ENCODE data around the gene DGKI.

The DGKI gene

GRCh38 chr7:137395420-137395819, 451.4 kb downstream of the DGKI start:
- DNase-seq, result no peak

- no peak for DNase-seq
Measured at GRCh38 chr7:137393570-137393969, 453.2 kb downstream of the DGKI start.

- DNase-seq, result no peak
Measured at GRCh38 chr7:137390076-137390475, 456.7 kb downstream of the DGKI start.

GRCh38 chr7:137388916-137389315, 457.9 kb downstream of the DGKI start:
- no peak for DNase-seq

GRCh38 chr7:137386966-137387365, 459.8 kb downstream of the DGKI start:
- no peak for DNase-seq

GRCh38 chr7:137381045-137381444, 465.7 kb downstream of the DGKI start:
- DNase-seq, result no peak

- no peak for DNase-seq
Measured at GRCh38 chr7:137373507-137373906, 473.3 kb downstream of the DGKI start.

- DNase-seq, result no peak
Measured at GRCh38 chr7:137371616-137372015, 475.2 kb downstream of the DGKI start.

- no peak for DNase-seq
Measured at GRCh38 chr7:137366995-137367394, 479.8 kb downstream of the DGKI start.

GRCh38 chr7:137363683-137364082, 483.1 kb downstream of the DGKI start:
- DNase-seq, result no peak

- DNase-seq, result no peak
Measured at GRCh38 chr7:137360087-137360679, 486.6 kb downstream of the DGKI start.

- DNase-seq, result no peak
Measured at GRCh38 chr7:137354961-137355360, 491.8 kb downstream of the DGKI start.

GRCh38 chr7:137354396-137354795, 492.4 kb downstream of the DGKI start:
- DNase-seq, result no peak

GRCh38 chr7:137351941-137352340, 494.8 kb downstream of the DGKI start:
- DNase-seq, result no peak

- DNase-seq, result no peak
Measured at GRCh38 chr7:137345799-137346449, 500.9 kb downstream of the DGKI start.

- peak; percentile 63 for DNase-seq
Measured at GRCh38 chr7:137343281-137343841, 503.4 kb downstream of the DGKI start, which contains the start of gene PTN. TSS of gene PTN (minus strand) at chr7:137343733. CDS start at chr7:137254973, 88,760 bp downstream.

GRCh38 chr7:137342828-137343261, 503.9 kb downstream of the DGKI start:
- no peak for DNase-seq

- no peak for DNase-seq
Measured at GRCh38 chr7:137342265-137342664, 504.5 kb downstream of the DGKI start.

- no peak for DNase-seq
Measured at GRCh38 chr7:137337902-137338301, 508.9 kb downstream of the DGKI start.

GRCh38 chr7:137335814-137336213, 511.0 kb downstream of the DGKI start:
- no peak for DNase-seq

- DNase-seq, result no peak
Measured at GRCh38 chr7:137331378-137331777, 515.4 kb downstream of the DGKI start.

All from HCEC 1CT (cell line).